GM19238 (cell line): ENCODE measurements around the gene RREB1.

Source experiments
- DNase-seq: peaks from one replicate; pipeline ENCODE4 v3.0.0; 2011; ENCODE audit warnings: low spot score; ENCODE audit not compliant: insufficient read length

RREB1 gene

GRCh38 chr6:7292596-7293255, 185.0 kb downstream of the RREB1 start:
- DNase-seq, result no peak

DNA sequence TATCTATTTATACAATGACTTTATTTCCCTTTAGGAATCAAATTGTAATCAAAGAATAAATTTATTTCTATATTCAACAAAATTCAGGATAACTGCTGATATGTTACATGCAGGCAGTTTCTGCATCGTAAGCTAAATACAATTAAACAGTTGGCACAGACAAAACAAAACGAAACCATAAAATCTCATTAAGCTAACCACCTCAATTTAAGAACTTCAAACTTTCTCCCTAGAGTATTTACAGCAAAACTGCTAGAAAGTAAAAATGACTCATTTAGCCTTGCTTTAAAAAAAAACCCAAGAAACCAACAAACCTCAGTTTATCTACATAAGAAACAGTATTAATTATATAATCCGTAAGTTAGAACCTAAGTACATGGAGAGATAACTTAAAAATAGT, 188.2 kb downstream of the RREB1 start:
- no peak for DNase-seq

DNA sequence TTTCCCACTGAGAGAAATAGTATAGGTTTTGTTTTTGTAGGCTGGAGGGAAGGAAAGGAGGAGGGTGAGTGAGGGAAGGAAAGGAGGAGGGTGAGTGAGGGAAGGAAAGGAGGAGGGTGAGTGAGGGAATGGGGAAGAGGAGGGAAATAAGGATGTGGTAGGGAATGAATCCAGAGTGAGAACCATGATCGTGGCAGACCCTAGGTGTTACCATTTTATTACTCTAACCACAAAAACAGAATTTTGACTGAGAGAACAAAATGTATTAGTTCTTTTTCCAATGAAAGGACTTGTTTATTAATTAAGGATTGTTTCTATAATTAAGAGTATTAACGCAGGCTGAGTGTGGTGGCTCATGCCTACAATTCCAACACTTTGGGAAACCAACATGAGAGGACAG, 188.8 kb downstream of the RREB1 start:
- no peak for DNase-seq

DNA sequence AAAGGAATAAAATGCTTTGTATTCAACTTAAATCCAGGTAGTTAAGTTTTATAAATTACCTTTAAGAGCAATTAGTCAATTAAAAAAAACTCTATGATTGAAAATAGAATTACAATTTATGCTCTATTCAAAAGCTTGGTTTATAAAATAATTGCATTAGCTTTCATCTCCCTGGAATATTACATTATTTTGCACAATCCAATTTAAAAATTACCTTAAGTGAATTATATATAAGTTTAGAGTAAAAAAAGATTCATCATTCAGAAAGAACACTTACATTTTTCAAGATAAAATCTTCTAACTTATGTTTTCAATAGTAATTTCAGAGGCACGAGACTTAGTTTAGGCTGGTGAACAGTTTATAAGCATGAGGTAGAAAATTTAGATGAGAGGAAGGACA, 190.4 kb downstream of the RREB1 start:
- DNase-seq, result no peak

- DNase-seq, result no peak
These were observed 193.2 kb downstream of the RREB1 start for GRCh38 chr6:7300926-7301325.
